NCI-H2171 treated with DMSO at 0.1 percent for 48 hours (cell line): ENCODE results near the gene SYNE1.
"Not testable (repeated sequence)": the region's sequence is repeated elsewhere in the genome, so short reads cannot be mapped to it uniquely, and the experiment has no call there.

Experiments used
- DNase-seq: peaks from one replicate; lab custom pipeline; 2025; lab: John Stamatoyannopoulos, UW

SYNE1 gene, protein sequence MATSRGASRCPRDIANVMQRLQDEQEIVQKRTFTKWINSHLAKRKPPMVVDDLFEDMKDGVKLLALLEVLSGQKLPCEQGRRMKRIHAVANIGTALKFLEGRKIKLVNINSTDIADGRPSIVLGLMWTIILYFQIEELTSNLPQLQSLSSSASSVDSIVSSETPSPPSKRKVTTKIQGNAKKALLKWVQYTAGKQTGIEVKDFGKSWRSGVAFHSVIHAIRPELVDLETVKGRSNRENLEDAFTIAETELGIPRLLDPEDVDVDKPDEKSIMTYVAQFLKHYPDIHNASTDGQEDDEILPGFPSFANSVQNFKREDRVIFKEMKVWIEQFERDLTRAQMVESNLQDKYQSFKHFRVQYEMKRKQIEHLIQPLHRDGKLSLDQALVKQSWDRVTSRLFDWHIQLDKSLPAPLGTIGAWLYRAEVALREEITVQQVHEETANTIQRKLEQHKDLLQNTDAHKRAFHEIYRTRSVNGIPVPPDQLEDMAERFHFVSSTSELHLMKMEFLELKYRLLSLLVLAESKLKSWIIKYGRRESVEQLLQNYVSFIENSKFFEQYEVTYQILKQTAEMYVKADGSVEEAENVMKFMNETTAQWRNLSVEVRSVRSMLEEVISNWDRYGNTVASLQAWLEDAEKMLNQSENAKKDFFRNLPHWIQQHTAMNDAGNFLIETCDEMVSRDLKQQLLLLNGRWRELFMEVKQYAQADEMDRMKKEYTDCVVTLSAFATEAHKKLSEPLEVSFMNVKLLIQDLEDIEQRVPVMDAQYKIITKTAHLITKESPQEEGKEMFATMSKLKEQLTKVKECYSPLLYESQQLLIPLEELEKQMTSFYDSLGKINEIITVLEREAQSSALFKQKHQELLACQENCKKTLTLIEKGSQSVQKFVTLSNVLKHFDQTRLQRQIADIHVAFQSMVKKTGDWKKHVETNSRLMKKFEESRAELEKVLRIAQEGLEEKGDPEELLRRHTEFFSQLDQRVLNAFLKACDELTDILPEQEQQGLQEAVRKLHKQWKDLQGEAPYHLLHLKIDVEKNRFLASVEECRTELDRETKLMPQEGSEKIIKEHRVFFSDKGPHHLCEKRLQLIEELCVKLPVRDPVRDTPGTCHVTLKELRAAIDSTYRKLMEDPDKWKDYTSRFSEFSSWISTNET (N-terminal part only)

DNA sequence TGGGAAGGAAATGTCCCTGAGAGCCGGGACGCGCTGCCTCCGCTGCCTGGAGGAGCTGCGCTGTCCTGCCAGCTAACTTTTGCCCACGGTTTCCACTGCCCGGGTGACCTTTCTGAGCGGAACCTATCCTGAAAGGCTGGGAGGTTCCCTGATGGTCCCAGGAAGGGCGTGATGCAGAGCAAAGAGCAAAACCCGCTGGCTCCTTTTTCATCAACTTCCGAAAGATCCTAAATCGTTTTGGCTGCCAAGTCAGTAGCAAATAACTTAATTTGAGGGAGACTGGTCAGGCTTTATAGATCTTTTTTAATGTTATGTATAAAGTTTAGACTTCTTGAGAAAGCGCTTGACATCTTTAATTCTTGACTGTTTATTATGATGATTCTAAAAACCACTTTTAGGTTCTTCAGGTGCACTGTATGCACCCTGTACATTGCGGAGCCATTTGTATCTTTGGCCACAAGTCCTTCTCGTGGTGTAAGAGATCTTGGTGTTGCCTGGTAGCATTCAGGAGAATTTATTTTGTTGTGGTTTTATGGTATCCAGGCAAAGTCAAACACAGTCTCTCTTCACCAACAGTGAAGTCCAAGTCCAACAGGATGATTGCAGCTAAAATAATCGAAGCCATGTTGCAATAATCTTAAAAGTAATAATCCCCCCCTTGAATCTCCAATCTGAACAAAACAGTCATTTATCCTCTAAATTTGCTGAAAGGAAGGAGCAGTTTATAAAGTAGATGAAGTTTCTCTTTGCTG is at the start of gene SYNE1:
Gene SYNE1, minus strand, starts transcription at position 67 of the 752 bp plus-strand sequence. CDS start 9,031 bp downstream, outside the sequence.
- DNase-seq, result no peak

DNA sequence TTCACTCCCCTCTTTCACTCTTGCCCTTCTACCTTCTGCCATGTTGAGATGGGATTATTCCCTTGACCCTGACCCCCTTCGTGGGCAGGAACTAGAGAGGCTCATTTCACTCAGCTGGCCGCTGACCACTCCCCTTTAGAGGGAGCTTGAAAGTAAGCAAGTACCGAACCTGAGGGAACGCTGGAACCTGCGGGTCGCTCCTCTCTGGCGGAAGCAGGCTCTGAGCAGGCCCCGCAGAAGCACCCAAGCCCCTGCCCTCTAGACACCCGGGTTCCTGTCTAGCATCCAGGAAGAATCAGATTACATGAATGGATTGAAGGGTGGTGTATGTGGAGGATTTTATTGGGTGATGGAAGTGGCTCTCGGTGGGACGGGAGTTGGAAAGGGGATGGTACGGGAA is 48.7 kb upstream of the SYNE1 start:
- no peak for DNase-seq

DNA sequence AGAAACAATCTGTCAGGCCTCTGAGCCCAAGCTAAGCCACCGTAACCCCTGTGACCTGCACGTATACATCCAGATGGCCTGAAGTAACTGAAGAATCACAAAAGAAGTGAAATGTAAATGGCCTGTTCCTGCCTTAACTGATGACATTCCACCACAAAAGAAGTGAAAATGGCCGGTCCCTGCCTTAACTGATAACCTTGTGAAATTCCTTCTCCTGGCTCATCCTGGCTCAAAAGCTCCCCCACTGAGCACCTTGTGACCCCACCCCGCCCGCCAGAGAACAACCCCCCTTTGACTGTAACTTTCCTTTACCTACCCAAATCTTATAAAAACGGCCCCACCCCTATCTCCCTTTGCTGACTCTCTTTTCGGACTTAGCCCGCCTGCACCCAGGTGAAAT is 45.8 kb upstream of the SYNE1 start:
- DNase-seq, result not testable (repeated sequence)

DNA sequence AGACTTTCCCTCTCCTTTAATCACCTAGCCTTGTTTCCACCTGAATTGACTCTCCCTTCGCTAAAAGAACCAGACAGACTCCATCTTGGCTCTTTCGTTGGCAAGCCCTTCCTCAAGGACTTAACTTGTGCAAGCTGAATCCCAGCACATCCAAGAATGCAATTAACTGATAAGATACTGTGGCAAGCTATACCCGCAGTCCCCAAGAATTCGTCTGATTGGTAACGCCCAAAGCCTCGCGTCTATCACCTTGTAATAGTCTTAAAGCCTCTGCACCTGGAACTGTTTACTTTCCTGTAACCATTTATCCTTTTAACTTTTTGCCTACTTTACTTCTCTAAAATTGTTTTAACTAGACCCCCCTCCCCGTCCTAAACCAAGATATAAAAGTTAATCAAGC is 45.0 kb upstream of the SYNE1 start:
- DNase-seq, result no peak

DNA sequence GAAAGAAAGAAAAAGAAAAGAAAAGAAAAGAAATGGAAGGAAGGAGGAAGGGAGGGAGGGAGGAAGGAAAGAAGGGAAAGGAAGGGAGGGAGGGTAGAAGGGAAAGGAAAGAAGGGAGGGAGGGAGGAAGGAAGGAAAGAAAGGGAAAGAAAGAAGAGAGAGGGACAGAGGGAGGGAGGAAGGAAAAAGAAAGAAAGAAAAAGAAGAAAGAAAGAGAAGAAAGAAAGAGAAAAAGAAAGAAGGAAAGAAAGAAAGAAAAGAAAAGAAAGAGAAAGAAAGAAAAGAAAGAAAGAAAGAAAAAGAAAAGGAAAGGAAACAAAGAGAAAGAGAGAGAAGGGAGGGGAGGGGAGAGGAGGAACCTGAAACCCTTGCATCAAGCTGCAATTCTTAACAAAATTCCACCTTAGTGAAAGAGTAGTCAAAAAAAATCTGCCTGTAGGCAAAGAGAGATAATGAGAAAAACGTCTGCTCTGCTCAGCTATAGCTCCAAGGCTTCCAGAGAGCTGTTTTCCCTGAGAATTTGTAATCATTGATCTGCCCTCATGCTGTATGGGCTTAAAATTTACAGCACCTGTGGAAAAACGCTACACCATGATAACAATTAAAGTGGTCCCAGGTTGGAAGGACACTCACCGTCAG is 43.8 kb upstream of the SYNE1 start:
- no peak for DNase-seq

DNA sequence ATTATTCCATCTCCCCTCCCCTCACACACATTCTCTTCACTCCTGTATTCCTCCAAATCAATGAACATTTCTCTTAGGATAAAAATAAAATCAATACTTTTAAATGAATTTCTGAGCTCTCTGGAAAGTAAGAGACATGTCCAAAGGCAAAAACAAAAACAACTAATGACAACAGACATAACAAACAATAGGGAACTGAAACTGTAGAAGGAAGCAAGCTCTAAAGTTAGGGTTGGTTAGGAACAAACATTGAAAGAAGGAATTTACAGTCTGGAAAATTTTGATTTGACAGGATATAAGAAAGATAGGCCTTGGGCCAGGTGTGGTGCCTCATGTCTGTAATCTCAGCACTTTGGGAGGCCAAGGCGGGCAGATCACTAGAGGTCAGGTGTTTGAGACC is 43.0 kb upstream of the SYNE1 start:
- DNase-seq, result no peak

DNA sequence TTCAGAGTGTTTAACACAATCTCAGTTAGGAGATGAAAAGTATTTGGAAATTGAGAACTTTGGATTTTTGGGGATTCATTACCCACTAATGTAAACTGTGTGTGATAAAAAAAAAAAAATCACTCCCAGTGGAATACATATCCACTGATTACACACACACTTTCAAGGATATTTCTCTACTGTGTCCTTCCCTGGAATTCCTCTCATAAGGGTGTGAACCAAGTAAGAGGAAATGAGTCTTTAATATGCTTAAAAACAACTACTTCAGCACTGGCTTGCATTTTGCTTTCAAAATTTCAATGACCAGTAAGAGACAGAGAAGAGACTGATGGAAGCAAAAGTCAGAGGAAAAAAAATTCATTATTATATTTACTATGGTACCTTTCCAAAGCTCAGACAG is 36.1 kb upstream of the SYNE1 start:
- no peak for DNase-seq

DNA sequence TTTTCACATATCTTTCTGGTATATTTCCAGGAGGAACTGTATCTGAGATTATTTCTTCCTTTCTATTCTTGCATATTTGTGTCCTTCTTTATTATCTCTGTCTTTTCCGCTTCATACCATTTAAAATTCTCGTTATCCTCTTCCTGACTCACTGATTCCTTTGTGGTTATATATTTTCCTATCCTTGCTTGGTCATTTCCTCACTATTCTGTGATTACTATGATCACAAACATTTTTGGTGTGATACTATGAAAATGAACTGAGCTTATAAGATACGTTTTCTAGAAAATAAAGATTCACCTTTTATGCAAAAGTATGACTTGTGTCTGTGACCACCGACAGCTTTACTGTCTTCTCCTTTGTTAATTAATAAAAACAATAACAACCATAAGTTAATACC is 34.0 kb upstream of the SYNE1 start:
- no peak for DNase-seq

DNA sequence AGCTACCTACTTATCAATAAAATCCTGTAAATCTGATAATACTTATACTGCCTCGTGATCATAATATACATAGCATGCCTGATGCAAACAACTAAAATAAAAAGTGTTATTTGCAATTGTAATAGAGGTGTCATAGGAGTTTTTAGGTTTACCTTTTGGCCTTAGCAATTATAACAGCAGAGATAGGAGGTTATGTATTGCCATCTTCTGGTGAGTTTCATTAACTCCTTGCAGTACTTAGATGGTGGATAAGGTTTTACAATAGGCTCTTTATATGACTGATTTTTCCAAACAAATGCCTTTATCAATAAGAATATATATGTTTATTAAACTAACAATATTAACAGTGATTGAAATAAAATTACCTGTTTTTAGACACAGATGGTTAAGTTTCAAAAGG is 32.7 kb upstream of the SYNE1 start:
- peak; percentile 5 for DNase-seq

DNA sequence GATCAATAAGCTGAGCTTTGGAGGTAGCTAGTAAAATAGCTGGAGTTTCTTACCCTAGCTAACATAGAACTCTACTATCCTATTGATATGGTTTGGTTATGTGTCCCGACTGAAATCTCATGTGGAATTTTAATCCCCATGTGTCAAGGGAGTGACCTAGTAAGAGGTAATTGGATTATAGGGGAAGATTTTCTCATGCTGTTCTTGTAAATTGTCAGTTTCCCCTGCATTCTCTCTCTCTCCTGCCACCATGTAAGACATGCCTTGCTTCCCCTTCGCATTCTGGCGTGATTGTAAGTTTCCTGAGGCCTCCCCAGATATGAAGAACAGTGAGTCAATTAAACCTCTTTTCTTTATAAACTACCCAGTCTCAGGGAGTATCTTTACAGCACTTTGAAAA is 24.6 kb upstream of the SYNE1 start:
- DNase-seq, result no peak

DNA sequence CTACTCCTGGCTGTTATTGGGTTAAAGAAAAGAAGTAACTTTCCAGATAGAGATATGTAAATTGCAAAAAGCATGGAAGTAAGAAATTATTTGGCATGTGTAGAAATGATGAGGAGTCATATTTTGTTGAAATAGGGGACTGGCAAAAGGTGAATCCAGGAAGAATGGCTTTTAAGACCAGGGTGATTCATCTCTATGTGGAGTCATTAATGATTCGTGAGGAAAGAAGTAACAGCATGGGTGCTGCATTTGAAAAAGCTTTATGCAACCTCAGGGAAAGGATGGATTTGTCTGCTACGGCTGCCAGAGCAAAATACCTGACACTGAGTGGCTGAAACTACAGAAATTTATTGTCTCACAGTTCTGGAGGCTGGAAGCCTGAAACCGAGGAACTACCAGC is 14.8 kb upstream of the SYNE1 start:
- DNase-seq, result no peak

DNA sequence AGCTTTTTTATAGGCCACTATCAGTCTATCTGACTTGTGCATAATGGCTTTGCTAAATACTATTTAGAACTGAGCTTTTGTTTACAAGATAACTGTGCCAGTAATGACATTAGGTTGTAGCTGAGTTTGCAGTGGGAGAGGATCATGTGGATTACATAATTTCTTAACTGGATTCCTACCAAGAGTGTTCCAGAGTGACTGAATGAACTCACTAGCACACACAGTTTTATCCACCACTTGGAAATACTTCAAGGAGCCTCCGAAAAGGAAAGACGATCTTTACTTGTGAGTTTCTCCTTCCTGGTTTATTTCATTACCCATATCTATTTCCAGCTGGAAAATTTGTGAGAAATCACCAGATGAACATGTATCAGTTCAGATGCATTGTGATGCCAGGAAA is 10.9 kb upstream of the SYNE1 start:
- DNase-seq, result no peak

DNA sequence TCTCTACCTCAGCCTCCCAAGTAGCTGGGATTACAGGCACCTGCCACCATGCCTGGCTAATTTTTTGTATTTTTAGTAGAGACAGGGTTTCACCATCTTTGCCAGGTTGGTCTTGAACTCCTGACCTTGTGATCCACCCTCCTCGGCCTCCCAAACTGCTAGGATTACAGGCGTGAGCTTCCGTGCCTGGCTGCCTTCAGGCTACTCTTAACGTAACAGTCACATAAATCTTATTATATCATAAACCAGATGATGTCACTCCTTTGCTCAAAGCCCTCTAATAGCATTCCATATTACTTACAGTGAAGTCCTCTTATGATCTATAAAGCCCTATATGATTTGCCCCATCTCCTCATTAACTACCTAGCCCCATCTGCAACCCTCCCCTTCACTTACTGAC is 9.6 kb upstream of the SYNE1 start:
- DNase-seq, result not testable (repeated sequence)

DNA sequence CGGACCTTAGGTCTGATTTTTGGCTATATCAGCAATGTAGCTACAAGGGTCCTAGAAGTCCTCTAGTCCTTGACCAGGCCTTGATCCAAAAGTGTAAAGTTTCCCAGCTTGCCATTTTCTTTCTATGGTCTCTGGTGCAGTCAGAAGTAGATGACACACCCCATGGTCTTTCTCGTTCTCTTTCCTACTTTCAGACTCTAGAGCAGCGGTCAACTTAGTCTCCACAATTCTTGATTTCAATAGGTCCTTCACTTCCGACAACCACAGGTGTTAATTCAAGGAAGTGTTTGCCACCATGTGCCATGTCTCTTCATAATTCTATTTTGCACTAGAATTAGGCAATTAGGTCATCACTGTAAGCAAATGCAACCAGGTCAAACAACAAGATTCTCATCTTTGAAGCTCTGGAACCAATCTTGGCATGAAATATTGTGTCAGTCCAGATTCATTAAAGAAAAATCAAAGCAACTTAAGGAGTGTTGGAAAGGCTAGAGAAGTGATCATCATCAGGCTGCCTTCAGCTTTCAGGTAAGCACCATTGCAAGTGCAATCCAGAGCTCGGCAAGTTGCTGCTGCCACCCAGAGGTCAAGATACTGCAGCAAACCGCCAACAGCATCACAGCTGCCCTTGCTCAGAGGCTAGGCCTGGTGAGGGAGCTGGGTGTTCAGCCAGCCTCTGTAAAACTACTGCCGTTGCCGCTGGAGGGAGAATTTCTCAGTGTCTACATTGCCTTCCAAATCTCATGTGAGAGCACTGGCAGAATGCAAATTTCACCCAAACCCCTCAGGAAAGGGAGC is 5.6 kb upstream of the SYNE1 start:
- DNase-seq, result peak; percentile 11

DNA sequence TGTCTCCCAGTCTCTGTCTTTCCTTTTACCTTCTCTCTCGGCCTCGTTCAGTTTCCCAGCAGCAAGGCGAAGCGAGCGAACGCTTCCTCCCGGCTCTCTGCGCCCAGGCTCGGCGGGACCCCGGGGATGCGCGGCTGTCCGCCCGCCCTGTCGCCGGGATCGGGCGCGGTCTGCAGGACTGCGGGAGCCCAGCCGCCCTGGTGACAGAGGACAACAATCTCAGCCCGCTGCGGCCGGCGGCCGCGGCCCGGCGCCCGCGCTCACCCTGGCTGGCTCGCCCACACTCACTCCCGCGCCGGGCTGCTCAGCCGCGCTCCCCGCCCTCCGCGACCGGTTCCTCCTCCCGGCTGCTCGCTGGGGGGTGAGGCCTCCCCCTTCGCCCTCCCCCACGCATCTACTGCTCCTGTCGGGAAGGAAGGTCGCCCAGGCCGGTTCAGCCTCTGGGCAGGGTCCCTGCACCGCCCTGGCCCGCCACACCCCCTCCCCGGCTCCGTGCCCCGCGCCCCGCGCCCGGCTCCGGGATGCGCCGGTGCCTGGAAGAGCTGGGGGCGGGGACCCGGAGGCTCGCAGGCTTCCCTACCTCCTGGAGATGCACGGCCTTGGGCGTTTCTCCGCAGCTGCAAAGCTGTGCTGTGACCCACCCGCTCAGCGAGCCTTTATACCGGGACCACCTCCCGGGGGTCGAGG is 410 bp downstream of the SYNE1 start:
- no peak for DNase-seq

DNA sequence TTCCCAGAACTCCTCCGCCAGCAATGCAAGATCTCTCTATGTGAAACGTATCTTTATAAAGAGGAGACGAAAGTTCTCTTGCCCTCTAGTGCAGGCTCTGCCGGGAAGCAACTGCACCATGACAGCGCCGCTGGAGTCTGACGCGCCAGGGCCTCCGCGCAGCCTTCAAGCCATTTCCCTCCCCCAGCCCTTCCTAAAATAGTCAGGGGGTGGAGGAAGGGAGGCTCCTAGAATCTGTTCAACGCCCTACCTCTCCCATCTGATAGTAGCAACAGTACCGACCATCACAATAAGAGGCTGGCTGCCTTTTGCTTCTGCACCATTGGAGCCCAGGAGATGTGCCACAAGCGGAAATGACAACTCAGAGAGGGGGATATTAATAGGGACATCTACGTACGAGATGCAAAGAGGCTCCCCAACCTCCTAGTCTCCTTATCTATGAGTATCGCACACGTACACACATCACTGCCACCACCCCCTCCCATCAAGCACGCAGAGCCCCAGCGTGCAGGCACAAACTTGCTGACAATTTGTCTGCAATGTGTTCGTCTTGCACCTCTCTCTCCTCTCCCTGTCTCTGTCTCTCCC is 1.0 kb downstream of the SYNE1 start:
- no peak for DNase-seq

DNA sequence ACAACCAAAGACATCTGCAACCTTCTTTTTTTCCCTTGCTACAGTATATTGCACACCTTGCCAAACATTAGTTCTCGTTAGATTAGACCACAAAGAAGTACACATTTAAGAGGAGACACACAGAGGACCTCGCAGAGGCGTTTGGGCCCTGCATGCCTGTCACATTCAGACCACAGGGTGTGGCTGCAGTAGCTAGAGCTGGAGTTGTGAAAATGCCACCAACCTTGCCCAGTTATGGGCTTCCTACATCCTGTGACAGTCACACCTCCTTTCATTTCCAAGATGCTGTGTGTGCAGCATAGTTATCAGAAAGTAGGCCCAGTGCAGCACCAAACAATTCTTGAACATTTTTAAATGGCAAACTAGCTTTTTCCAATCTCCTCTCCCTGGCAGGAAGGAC is 2.4 kb downstream of the SYNE1 start:
- no peak for DNase-seq

DNA sequence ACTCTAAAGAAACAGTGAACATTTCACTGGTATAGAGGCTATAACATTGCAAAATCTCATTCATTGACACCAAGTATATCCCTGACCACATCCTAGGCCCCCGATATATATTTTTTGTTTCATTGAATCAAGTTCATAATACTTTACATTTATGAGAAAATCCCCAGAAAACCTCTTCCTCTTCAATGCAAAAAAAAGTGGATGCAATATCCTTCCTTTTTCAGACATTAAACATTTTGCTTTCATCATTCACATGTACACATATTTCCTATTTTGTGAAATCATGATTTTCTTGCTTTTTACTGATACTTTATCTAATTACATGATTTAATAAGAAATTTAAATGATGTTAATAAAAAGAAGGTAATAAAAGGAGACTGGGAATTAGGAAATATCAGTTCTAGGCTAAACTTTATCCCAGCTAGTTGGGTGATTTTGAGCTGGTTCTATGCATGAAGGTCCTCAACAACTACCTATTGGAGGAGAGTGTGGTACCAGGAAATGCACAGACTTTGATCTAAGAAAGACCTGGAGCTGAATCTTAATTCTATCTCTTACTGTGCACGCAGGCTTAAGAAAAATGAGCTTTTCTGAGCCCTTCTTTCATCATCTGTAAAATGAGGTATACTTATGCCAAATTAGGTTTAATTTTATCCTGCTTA is 4.9 kb downstream of the SYNE1 start:
- no peak for DNase-seq

DNA sequence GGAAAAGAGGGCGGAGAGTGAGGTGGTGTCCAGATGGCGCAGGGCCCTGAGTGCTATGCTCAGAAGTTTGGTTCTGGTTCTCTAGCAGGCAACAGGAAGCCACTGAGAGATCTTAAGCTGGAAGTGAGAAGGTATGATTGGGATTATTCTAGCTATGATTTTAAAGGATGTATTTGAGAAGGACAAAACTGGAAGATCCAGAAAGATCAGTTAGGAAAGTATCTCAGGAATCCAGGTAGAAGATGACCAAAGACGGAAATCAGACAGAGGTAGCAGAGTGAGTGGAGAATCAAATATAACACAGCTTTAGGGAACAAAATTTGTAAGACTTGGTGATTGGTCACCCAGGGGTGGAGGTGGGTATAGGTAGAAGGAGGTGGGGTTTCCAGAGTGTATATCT is 5.8 kb downstream of the SYNE1 start:
- no peak for DNase-seq
